Body of pancreas (tissue), 4 donors: ENCODE results near the gene OR5C1.

Experiments used
- POLR2A ChIP-seq, 3 donors: fragments of 450-650 bp; IDR thresholded peaks; one replicate each; pipeline ENCODE4 v1.6.1; 2016; ENCODE audit warnings: antibody characterized with exemption in 3 of 3, mild to moderate bottlenecking in 2 of 3
- TF ChIP-seq, protein P1 (sequence below), 7 experiments: fragments of 450-650 bp in 4 of 7; fragments of 200-600 bp in 3 of 7; sonication (generic) in 3 of 7; IDR thresholded peaks; one replicate each; pipeline ENCODE4 v1.5.1; 2016 to 2019; ENCODE audit warnings: antibody characterized with exemption in 7 of 7

DNA sequence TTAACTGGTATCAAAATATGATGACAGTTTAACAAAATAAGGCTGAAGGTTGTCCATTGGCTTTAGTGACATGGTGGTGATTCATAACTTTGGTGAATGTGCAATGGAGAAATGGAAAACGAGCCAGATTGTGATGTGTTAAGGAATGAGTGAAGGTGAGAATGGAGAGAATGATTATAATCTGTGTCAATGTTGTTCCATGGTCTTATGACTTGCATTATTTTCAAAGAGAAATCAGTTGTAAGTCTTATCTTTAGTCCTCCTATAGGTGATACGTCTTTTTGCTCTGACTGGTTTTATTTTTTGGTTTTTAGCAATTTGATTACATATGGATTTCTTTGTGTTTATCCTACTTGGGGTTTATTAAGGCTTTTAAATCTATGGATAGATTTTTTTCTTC, 33.9 kb upstream of the OR5C1 start:
- TF ChIP-seq, protein P1, sequence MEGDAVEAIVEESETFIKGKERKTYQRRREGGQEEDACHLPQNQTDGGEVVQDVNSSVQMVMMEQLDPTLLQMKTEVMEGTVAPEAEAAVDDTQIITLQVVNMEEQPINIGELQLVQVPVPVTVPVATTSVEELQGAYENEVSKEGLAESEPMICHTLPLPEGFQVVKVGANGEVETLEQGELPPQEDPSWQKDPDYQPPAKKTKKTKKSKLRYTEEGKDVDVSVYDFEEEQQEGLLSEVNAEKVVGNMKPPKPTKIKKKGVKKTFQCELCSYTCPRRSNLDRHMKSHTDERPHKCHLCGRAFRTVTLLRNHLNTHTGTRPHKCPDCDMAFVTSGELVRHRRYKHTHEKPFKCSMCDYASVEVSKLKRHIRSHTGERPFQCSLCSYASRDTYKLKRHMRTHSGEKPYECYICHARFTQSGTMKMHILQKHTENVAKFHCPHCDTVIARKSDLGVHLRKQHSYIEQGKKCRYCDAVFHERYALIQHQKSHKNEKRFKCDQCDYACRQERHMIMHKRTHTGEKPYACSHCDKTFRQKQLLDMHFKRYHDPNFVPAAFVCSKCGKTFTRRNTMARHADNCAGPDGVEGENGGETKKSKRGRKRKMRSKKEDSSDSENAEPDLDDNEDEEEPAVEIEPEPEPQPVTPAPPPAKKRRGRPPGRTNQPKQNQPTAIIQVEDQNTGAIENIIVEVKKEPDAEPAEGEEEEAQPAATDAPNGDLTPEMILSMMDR (IDR thresholded peaks at IDR 0.05), result no peak
- TF ChIP-seq POLR2A (IDR thresholded peaks at IDR 0.05), result no peak
